Nephron progenitor cell (in vitro differentiated cells): ENCODE results near the gene PAEP.
"Not testable (repeated sequence)": the region's sequence is repeated elsewhere in the genome, so short reads cannot be mapped to it uniquely, and the experiment has no call there.

Experiments used
- DNase-seq: peaks from one replicate; pipeline ENCODE4 v3.0.0; 2021
- H3K27ac Mint-ChIP-seq: 2 replicates; pipeline ENCODE4 v1.8.0; 2021; ENCODE audit warnings: mild to moderate bottlenecking, moderate library complexity, mixed read lengths
- H3K27me3 Mint-ChIP-seq: 2 replicates; pipeline ENCODE4 v1.8.0; 2021; ENCODE audit warnings: mild to moderate bottlenecking, low read depth, mixed read lengths; ENCODE audit not compliant: poor library complexity
- H3K36me3 Mint-ChIP-seq: 2 replicates; pipeline ENCODE4 v1.8.0; 2021; ENCODE audit warnings: low read depth, mixed read lengths
- H3K4me1 Mint-ChIP-seq: 2 replicates; pipeline ENCODE4 v1.8.0; 2021; ENCODE audit warnings: mixed read lengths
- H3K4me3 Mint-ChIP-seq: 2 replicates; pipeline ENCODE4 v1.8.0; 2021; ENCODE audit warnings: mild to moderate bottlenecking, moderate library complexity, mixed read lengths
- H3K9me3 Mint-ChIP-seq: 2 replicates; pipeline ENCODE4 v1.8.0; 2021; ENCODE audit warnings: mild to moderate bottlenecking, moderate library complexity, mixed read lengths
- CTCF ChIP-seq: fragments of 200-600 bp; sonication (generic); IDR thresholded peaks from 2 replicates; pipeline ENCODE4 v1.5.0; 2021; ENCODE audit warnings: antibody characterized with exemption

Gene PAEP

GRCh38 chr9:135533113-135533512 lies 28.4 kb upstream of the PAEP start:
- Mint-ChIP-seq H3K27me3 (peaks cover 50% of the 10 kb centered on the region), H3K4me1 (peaks cover 11% of the 10 kb centered on the region), H3K36me3 (no peaks in the 10 kb centered on the region), H3K27ac (no peak overlapping the region), H3K4me3 (no peak overlapping the region), H3K9me3 (peaks cover 23% of the 10 kb centered on the region)
- no peak for TF ChIP-seq CTCF
- DNase-seq: no peak

- no peaks in the 10 kb centered on the region for H3K36me3 Mint-ChIP-seq
- H3K4me1 Mint-ChIP-seq: peaks cover 11% of the 10 kb centered on the region
- H3K27me3 Mint-ChIP-seq: peaks cover 55% of the 10 kb centered on the region
- no peak for DNase-seq
- no peak overlapping the region for H3K4me3 Mint-ChIP-seq
- no peak for TF ChIP-seq CTCF
- H3K27ac Mint-ChIP-seq: peak overlapping the region; percentile 16
- H3K9me3 Mint-ChIP-seq: peaks cover 23% of the 10 kb centered on the region
Observed at GRCh38 chr9:135533674-135534073, 27.9 kb upstream of the PAEP start.

- H3K36me3 Mint-ChIP-seq, H3K4me3 Mint-ChIP-seq: not testable (repeated sequence)
- DNase-seq: peak; percentile 39
- Mint-ChIP-seq H3K27ac (peak overlapping the region; percentile 60), H3K27me3 (peaks cover 60% of the 10 kb centered on the region), H3K4me1 (peaks cover 11% of the 10 kb centered on the region), H3K9me3 (peaks cover 21% of the 10 kb centered on the region)
Observed at GRCh38 chr9:135534192-135534711, 27.3 kb upstream of the PAEP start.

GRCh38 chr9:135534826-135535225 lies 26.7 kb upstream of the PAEP start:
- H3K36me3 Mint-ChIP-seq, DNase-seq, H3K27ac Mint-ChIP-seq, H3K4me3 Mint-ChIP-seq: not testable (repeated sequence)
- Mint-ChIP-seq H3K9me3 (peaks cover 15% of the 10 kb centered on the region), H3K4me1 (peaks cover 11% of the 10 kb centered on the region), H3K27me3 (peaks cover 64% of the 10 kb centered on the region)

GRCh38 chr9:135535631-135536030 lies 25.9 kb upstream of the PAEP start:
- H3K4me3 Mint-ChIP-seq, DNase-seq, H3K36me3 Mint-ChIP-seq, H3K27ac Mint-ChIP-seq: not testable (repeated sequence)
- H3K27me3 Mint-ChIP-seq: peaks cover 63% of the 10 kb centered on the region
- H3K4me1 Mint-ChIP-seq: peaks cover 11% of the 10 kb centered on the region
- peaks cover 10% of the 10 kb centered on the region for H3K9me3 Mint-ChIP-seq

GRCh38 chr9:135536216-135536615 lies 25.3 kb upstream of the PAEP start:
- H3K27me3 Mint-ChIP-seq: peaks cover 63% of the 10 kb centered on the region
- peaks cover 11% of the 10 kb centered on the region for H3K4me1 Mint-ChIP-seq

GRCh38 chr9:135543262-135543894 lies 18.2 kb upstream of the PAEP start:
- DNase-seq, H3K36me3 Mint-ChIP-seq, H3K4me3 Mint-ChIP-seq, H3K4me1 Mint-ChIP-seq, H3K27ac Mint-ChIP-seq: not testable (repeated sequence)
- Mint-ChIP-seq H3K27me3 (peaks cover 49% of the 10 kb centered on the region), H3K9me3 (peaks cover 16% of the 10 kb centered on the region)

More at GRCh38 chr9:135536216-135536615, 25.3 kb upstream of the PAEP start:
- Mint-ChIP-seq H3K36me3 (no peaks in the 10 kb centered on the region), H3K4me3 (no peak overlapping the region), H3K27ac (no peak overlapping the region), H3K9me3 (peaks cover 10% of the 10 kb centered on the region)
- TF ChIP-seq CTCF: no peak
- DNase-seq: no peak

- TF ChIP-seq CTCF: no peak
- no peak overlapping the region for H3K4me3 Mint-ChIP-seq
- DNase-seq: no peak
- no peaks in the 10 kb centered on the region for H3K4me1 Mint-ChIP-seq
- no peaks in the 10 kb centered on the region for H3K36me3 Mint-ChIP-seq
- H3K9me3 Mint-ChIP-seq: peaks cover 16% of the 10 kb centered on the region
- H3K27me3 Mint-ChIP-seq: peaks cover 34% of the 10 kb centered on the region
- no peak overlapping the region for H3K27ac Mint-ChIP-seq
Observed at GRCh38 chr9:135544981-135545635, 16.4 kb upstream of the PAEP start.

GRCh38 chr9:135545646-135546176 lies 15.8 kb upstream of the PAEP start, which contains the start of gene OBP2A:
Gene OBP2A (plus strand): TSS chr9:135546126. CDS start chr9:135546181, 55 bp downstream.
- H3K4me3 Mint-ChIP-seq, DNase-seq, H3K4me1 Mint-ChIP-seq, H3K27ac Mint-ChIP-seq, H3K36me3 Mint-ChIP-seq: not testable (repeated sequence)
- Mint-ChIP-seq H3K27me3 (peaks cover 28% of the 10 kb centered on the region), H3K9me3 (peaks cover 16% of the 10 kb centered on the region)
